Skin of body (tissue), 2 donors: Measurements from ENCODE around the gene TCF4. TPM values are rescaled to one million over a fixed set of nuclear protein-coding genes. Genes with fewer than 3 reads are reported as not detected.
A peak's percentile ranks its signal among the peaks of the same experiment; 100 is the strongest.

ENCODE experiments used
- DNase-seq: peaks from one replicate; lab custom pipeline; 2025; lab: John Stamatoyannopoulos, UW
- total RNA-seq: library from RNA; depleted of rRNA; stranded (reverse); fragments of >200 nt; gene quantifications from one replicate; pipeline ENCODE4 v1.2.3, GENCODE V29; 2014

Gene TCF4
- total RNA-seq, result 356 TPM

GRCh38 chr18:55588111-55588869 lies at the start of gene TCF4:
Gene TCF4 (minus strand): TSS chr18:55588192. CDS start chr18:55587116, 1,076 bp downstream.
- DNase-seq, result peak; percentile 89

- DNase-seq, result no peak
These were observed 49.2 kb upstream of the TCF4 start for GRCh38 chr18:55637204-55637603.

DNA sequence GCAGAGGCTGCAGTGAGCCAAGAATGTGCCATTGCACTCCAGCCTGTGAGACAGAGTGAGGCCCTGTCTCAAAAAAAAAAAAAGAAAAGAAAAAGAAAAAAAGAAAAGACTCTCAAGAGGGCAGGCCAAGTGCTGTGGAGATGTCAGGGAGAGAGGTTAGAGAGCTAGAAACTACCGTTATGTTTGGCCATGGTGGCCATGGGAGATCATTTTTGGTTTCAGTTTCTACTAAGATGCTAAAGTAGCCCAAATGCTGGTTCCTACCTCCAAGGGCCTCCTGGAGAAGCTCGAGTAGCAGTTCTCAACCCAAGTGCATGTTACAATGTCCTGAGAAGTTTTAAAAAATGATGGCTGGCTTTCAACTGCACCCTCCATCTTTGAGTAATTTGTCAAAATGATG lies 47.4 kb upstream of the TCF4 start:
- DNase-seq, result no peak

- DNase-seq, result no peak
These were observed 46.6 kb upstream of the TCF4 start for GRCh38 chr18:55634545-55634944.

DNA sequence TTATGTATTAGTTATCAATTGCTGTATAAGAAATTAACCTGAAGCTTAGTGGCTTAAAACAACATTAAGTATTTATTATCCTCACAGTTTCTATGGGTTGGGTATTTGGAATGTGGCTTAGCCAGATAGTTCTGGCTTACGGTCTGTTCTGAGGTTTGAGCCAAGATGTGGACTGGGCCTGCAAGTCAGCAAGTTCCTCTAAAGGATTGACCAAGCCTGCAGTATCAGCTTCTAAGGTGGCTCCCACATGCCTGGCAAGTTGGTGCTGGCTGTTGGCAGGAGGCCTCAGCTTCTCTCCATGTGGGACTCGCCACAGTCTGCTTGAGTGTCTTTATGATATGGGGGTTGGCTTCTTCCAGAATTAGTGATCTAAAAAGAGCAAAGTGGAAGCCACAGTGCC lies 45.0 kb upstream of the TCF4 start:
- no peak for DNase-seq

- no peak for DNase-seq
These were observed 41.1 kb upstream of the TCF4 start for GRCh38 chr18:55629133-55629532.

- no peak for DNase-seq
These were observed 39.0 kb upstream of the TCF4 start for GRCh38 chr18:55627007-55627406.

DNA sequence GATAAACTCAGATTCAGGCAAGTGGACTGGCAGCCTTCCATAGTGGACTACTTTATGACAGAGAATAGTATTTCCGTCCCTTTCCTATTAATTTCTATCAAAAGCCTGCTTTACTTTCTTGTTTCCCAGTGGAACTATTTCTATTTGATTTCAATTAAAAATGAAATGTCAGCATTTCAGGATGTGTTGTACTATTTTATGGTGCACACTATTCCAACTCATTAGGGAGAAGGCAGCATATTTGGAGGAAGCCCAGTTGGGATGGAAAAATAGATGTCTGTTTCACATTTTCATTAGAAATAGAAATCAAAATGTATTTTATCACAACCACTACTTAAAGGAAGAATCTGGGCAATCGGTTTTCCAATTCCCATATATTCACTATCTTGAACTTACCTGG lies 37.9 kb upstream of the TCF4 start:
- no peak for DNase-seq

- DNase-seq, result no peak
These were observed 35.6 kb upstream of the TCF4 start for GRCh38 chr18:55623626-55624025.

DNA sequence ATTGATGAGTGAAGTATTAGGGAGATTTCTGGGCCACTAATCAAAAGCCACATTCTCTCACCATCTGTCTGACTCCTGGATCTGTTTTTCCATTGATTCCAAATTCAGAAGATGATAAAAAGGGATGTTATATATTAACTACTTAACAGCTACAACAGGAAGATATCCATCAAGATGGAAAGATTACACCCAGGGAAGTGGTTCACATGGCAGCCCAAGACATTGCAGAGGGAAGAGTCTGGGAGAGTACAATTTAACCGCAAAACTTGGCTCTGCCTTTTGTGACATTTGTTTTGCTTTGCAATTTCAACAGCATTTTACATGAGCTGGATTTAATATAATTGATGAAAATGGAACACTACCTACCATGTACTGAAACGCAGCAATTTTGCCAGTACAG lies 22.5 kb upstream of the TCF4 start:
- DNase-seq, result peak; percentile 27

DNA sequence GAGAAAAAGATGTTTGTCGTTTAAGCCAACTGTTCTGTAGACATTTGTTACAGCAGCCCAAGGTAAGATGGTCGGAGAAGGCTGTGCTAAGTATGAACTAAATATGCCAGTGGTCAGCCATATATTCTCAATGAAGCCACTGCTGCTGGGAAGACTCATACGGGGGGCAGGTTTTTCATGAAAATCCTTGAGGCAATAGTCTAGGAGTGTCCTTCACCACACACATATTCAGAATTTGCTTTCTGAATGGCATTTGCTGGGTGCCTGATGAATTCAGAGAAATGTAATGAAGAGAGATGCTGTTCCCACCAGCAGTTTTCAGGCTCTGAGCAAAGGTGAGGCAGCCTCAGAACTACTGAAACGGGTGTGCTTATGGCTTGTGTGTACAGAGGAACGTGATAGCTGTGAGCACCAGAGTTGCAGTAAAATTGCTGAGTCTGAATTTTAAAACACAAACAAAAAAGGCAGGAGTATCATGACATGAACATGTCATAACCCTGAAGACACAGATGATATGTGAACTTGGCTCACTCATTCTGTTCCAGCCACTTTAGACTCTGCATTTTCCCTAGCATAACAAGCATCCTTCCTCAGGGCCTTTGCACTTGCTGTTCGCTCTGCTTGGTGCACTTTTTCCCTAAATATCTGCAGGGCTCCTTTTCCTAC lies 21.3 kb upstream of the TCF4 start:
- no peak for DNase-seq

DNA sequence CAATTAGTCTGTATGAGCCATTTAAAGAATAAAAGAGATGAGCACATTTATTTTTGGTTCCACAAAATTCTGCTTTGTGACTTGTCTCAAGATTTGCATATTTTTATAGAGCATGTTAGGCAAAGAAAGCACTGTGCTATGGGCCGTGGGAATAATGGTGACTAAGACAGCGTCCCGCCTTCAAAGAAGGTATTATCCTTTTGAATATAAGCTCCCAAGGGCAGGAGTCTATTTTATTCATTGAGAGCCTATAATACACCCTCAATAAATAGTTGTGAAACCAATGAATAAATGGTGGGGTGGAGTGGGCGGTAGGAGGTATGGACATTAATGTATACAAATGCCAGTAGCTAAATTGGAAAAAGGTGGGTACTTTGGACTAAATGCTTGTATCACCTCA lies 20.5 kb upstream of the TCF4 start:
- no peak for DNase-seq

GRCh38 chr18:55607773-55608172 lies 19.8 kb upstream of the TCF4 start:
- DNase-seq, result no peak

DNA sequence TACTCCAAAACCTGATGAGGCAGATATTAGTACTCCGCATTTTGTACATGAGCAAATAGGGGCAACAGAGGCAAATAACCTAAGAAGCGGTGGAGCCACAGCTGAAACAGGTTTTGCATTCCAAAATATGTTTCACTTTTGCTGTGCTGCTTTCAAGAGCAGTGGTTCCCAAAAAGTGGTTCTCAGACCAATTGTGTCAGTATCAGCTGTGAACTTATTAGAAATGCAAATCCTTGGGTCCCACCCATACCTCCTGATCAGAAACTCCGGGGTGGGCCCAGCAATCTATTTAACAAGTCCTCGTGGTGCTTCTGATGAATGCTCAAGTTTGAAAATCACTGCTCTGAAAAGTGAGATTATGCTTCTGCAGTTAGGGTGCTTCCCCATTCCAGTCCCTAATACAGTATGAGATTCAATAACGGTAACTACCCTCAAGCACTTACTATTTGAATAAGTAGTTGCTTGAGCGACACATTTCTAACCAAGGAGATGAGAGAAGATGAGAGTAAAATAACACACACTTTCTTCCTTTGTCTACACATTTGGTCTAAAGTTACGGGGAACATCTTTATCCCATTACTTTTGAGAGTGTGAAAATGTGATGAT lies 17.8 kb upstream of the TCF4 start:
- DNase-seq, result no peak

DNA sequence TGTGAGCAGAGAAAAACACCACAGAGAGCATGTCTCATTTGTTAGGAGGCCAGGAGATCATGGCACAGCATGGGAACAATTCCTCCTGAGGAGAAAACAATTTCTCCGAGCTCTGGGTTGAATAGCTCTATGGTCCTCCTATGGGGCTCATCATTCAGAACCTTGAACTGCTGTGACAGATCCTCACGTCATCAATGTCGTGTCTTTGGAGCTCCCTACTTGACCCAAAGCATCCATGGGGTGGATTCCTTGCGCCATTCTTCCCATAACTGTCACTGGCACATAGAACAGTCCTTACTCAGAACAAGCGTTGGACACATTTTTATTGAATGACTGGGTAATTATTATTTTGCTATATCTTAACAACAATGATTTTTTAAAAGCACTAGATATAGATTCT lies 15.8 kb upstream of the TCF4 start:
- DNase-seq, result no peak

DNA sequence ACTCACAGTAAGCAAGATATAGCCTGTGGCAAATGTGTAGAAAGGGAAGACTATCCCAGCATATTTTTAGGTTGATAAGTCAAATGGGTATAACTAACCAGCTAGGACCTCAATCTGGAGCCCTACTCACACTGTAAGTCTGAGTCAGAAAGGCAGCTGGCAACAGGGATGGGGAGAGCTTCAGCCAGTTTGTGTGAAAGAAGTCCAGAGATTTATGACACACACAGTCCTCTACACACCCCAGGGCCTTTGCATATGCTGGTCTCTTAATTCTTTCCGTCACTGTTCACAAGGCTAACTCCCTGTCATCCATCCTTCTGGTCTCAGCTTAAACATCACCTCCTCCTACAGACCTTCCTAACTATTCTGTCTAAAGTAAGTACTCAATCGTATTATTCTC lies 5.9 kb upstream of the TCF4 start:
- no peak for DNase-seq

DNA sequence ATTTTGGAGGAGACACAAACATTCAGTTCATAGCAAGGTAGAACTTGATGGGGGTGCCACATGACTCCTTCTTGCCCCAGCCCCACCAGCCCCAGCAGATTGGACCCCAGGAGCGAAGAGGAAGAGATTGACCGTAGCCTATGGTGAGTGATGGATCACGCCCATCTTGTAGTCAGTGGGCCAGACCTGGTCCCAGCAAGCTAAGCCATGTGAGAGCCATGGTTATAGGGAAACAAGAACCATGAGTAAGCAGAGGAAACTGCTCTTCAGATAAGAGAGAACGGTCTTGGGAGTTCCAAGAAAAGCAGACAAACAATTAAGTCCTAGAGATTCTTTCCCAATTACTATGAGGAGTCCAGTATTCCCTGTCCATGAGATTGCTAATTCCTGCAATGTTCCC lies 4.6 kb upstream of the TCF4 start:
- DNase-seq, result no peak

DNA sequence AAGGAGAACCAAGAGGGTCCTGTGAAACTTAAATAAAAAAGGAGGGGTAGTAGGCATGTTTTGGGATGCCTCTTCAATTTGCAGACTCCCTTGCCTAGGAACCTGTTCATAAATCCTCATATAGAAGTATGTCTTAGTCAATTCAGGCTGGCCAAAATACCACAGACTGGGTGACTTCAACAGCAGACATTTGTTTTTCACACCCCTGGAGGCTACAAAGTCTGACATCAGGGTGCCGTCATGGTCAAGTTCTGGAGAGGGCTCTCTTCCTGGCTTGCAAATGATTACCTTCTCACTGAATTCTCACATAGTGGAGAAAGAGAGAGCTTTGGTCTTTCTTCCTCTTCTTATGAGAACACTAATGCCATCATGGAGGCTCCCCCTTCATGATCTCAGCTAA lies 4.1 kb upstream of the TCF4 start:
- DNase-seq, result no peak

- DNase-seq, result peak; percentile 96
These were observed 1.8 kb upstream of the TCF4 start for GRCh38 chr18:55589625-55590291.

- DNase-seq, result no peak
These were observed 1.0 kb upstream of the TCF4 start for GRCh38 chr18:55588870-55589595.

DNA sequence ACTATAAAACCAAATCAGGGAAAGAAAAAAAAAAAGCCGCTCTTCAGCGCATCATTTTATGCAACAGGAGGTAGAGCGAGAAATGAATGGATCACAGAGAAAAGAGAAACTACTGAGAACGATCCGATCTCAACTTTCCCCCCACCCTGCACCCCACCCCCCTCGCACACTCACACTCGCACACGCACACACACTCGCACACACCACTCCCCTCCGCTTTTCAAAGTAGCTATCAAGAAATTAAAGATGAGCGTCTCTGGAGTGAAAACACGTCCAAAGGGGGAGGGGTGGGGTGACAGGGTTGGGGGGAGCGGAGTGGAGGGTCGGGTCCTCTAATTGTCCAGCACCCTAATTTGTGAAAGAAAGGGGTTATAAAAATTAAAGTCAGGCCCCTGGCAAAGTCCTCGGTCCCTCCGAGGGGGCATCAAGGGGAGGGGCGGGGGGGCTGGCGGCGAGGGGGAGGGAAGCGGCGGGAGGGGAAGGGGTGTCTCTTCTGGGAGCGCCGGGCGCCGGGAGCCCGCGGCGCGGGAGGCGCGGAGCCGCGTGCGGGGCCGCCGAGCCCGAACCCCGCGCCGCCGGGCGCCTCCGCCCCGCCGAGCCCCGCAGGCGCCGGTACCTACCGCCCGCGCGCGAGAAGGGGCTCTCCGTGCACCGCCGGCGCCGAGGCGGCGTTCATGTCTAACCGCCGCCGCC lies 428 bp downstream of the TCF4 start:
- DNase-seq, result peak; percentile 40
